Lung (tissue), 12 donors: ENCODE data around the gene CBX4. TPM values are rescaled to one million over a fixed set of nuclear protein-coding genes. Genes with fewer than 3 reads are reported as not detected.

Experiments
- ATAC-seq: fragments of 200-7000 bp; cut with Tn5 transposase; one replicate; pipeline ENCODE4 v1.9.1; 2020; ENCODE audit warnings: moderate number of reproducible peaks; ENCODE audit not compliant: insufficient read depth, low FRiP score
- DNase-seq, 3 donors: peaks; one replicate each; pipeline ENCODE4 v3.0.0-alpha.2; 2013 to 2017
- H3K27ac ChIP-seq, 2 donors: one replicate each; pipeline ENCODE4 v1.5.1; 2013; ENCODE audit warnings: mild to moderate bottlenecking in 2 of 2, moderate library complexity in 2 of 2, control low read depth in 1 of 2, inconsistent platforms in 1 of 2, low read depth in 1 of 2, low read length in 1 of 2
- H3K27me3 ChIP-seq, 3 donors: one replicate each; pipeline ENCODE4 v1.5.1; 2013; ENCODE audit warnings: low read length in 2 of 3; ENCODE audit not compliant: control insufficient read depth in 3 of 3, insufficient read depth in 3 of 3
- H3K36me3 ChIP-seq, 4 donors: one replicate each; pipeline ENCODE4 v1.5.1; 2013; ENCODE audit warnings: low read length in 4 of 4, mild to moderate bottlenecking in 1 of 4, moderate library complexity in 1 of 4; ENCODE audit not compliant: control insufficient read depth in 4 of 4, insufficient read depth in 4 of 4
- H3K4me1 ChIP-seq, 5 donors: one replicate each; pipeline ENCODE4 v1.5.1; 2013; ENCODE audit warnings: low read length in 5 of 5, mild to moderate bottlenecking in 2 of 5, moderate library complexity in 1 of 5; ENCODE audit not compliant: control insufficient read depth in 5 of 5, insufficient read depth in 5 of 5
- H3K4me3 ChIP-seq: one replicate; pipeline ENCODE4 v1.5.1; 2013; ENCODE audit warnings: mild to moderate bottlenecking, control low read depth, moderate library complexity
- H3K9ac ChIP-seq, 2 donors: one replicate each; pipeline ENCODE4 v1.5.1; 2013; ENCODE audit warnings: low read length in 2 of 2, control low read depth in 1 of 2; ENCODE audit not compliant: insufficient read depth in 1 of 2
- H3K9me3 ChIP-seq, 4 donors: one replicate each; pipeline ENCODE4 v1.5.1; 2013; ENCODE audit warnings: low read length in 3 of 4, mild to moderate bottlenecking in 1 of 4, moderate library complexity in 1 of 4; ENCODE audit not compliant: control insufficient read depth in 4 of 4, insufficient read depth in 3 of 4
- CTCF ChIP-seq: IDR thresholded peaks from 2 replicates; pipeline ENCODE4 v1.5.1; 2012; ENCODE audit warnings: mild to moderate bottlenecking; ENCODE audit errors: control extremely low read depth, extremely low read depth
- WGBS, 2 donors: extraction: QIAGEN DNeasy Blood & Tissue Kit; methylation state at CpG; one replicate each; pipeline ENCODE4 v1.1.7; 2013; 5-methylcytosine and 5-hydroxymethylcytosine counted together
- polyA plus RNA-seq, 2 donors: library from polyadenylated mRNA; stranded (reverse); fragments of 200-250 nt; gene quantifications; one replicate each; pipeline ENCODE4 v1.2.1, GENCODE V29; 2013
- total RNA-seq, 2 donors: library from RNA; depleted of rRNA in 1 of 2; stranded (reverse); fragments of >200 nt in 1 of 2; gene quantifications; one replicate each; pipeline ENCODE4 v1.2.1, GENCODE V29; 2014 to 2021
- donor health status: control.
- donor health status: control.
- donor health status: Bipolar disorder and iron deficiency.
- donor health status: healthy.
- donor health status: DM: yes; HTN: yes; CAD: no.

CBX4 gene
- total and polyA plus RNA-seq, 4 donors = 12.8 to 32.0 (median 17.5) TPM

DNA sequence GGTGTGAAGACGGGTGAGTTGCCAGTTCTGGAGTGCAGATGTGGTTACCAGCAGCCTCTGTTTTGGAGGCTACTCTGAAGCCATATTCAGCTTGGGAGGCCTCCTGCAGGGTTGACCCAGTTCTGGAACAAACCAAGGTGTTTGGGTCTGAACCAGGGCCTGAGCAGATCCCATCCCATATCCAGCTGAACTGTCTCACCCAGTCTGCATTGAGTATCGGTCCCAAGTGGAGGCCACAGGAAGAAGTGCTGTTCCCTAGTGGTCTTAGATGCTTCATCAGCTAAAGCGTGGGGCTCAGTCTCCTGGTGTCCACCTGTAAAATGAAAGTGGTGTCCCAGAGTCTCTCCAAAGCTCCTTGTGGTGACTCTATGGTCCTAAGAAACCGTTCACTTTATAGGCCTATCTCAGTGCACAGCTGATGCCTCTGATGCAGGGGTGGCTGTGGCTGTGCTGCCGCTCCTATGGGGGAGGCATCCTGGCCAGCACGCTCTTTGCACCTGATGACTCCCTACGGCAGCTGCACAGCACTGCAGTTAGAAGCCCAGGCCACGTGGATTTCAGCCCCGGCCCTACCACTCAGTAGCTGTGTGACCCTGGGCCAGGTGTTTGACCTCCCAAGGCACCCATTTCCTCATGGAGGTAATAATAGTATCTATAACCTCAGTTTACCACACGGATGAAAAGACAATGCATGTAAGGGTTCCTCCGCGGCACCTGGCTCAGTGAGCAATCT lies 21.0 kb downstream of the CBX4 start:
- no peaks in the 10 kb centered on the region for H3K36me3 ChIP-seq
- H3K4me3 ChIP-seq = no peak overlapping the region
- H3K4me1 ChIP-seq = peaks cover 0 to 17% (median 4%) of the 10 kb centered on the region in 5 donors
- no peak overlapping the region for H3K9ac ChIP-seq
- peaks cover 0 to 25% (median 22%) of the 10 kb centered on the region in 3 donors for H3K27me3 ChIP-seq
- WGBS, 2 donors = 93 to 95% methylated on average over 12 of the region's 12 CpGs
- no peak for TF ChIP-seq CTCF
- H3K9me3 ChIP-seq = no peaks in the 10 kb centered on the region
- ATAC-seq (no peak), DNase-seq (no peak)
- no peak overlapping the region for H3K27ac ChIP-seq

DNA sequence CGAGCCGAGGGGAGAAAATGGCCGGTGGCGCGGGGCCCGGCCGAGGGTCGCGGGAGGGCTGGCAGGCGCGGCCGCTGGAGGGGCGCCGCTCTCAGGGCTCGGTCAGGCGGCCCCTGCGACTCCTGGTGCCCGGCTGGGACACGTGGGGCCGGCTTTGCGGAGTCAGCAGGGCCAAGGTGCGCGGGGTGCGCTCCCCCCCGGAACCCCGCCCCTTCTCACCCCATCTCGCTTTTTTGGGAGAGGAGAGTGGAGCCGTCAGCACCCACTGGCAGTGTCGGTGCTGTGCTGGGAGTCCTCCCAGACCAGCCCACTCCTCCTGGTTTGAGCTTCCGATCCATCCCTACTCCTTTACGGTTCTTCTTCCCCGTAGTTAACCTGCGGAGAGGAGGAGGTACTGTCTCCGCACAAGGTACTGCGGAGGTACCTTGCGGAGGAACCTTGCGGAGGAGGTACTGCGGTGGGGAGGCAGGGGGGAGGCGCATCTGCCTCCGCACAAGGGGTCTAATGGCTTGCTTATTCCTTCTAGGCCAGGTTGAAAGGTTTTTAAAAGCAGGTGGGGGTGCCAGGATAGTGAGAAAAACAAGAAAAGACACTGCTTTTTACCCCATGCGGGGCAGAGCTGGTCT lies 23.3 kb downstream of the CBX4 start:
- Histone ChIP-seq H3K36me3 (no peaks in the 10 kb centered on the region), H3K27me3 (peaks cover 4 to 38% (median 38%) of the 10 kb centered on the region in 3 donors), H3K9ac (no peak overlapping the region), H3K4me3 (no peak overlapping the region), H3K9me3 (no peaks in the 10 kb centered on the region), H3K27ac (no peak overlapping the region), H3K4me1 (peaks cover 0 to 35% (median 16%) of the 10 kb centered on the region in 5 donors)
- no peak for DNase-seq
- 48 to 51% methylated on average over 32 to 41 of the region's 41 CpGs for WGBS, 2 donors
- no peak for TF ChIP-seq CTCF
- no peak for ATAC-seq

GRCh38 chr17:79814974-79815835 lies 24.0 kb downstream of the CBX4 start:
- Histone ChIP-seq H3K4me3 (no peak overlapping the region), H3K4me1 (peaks cover 0 to 35% (median 20%) of the 10 kb centered on the region in 5 donors), H3K36me3 (no peaks in the 10 kb centered on the region), H3K9me3 (no peaks in the 10 kb centered on the region), H3K9ac (no peak overlapping the region), H3K27me3 (peaks cover 4 to 43% (median 42%) of the 10 kb centered on the region in 3 donors), H3K27ac (no peak overlapping the region)
- DNase-seq = peak in 2 of 3 donors; percentile 70 to 75
- 3 to 5% methylated on average over 84 to 96 of the region's 96 CpGs for WGBS, 2 donors
- no peak for TF ChIP-seq CTCF
- peak; percentile 35 for ATAC-seq
